ENCODE results near the gene TIAM2. TPM values are rescaled to one million over a fixed set of nuclear protein-coding genes. Genes with fewer than 3 reads are reported as not detected.

TIAM2 gene
- total RNA-seq, 1 experiment from 2014 or later, result 3.8 TPM

- no peaks in the 10 kb centered on the region for H3K4me1 ChIP-seq
- no peaks in the 10 kb centered on the region for H3K36me3 ChIP-seq (ENCODE audit: control insufficient read depth, insufficient read depth, low read length)
- Mint-ChIP-seq H3K4me1 (ENCODE audit: low read depth, unreplicated experiment) (no peaks in the 10 kb centered on the region), H3K27ac (ENCODE audit: unreplicated experiment) (no peak overlapping the region), H3K4me3 (ENCODE audit: unreplicated experiment) (no peak overlapping the region), H3K27me3 (ENCODE audit: insufficient read depth, unreplicated experiment) (no peaks in the 10 kb centered on the region), H3K9me3 (ENCODE audit: unreplicated experiment) (peaks cover 8% of the 10 kb centered on the region), H3K36me3 (ENCODE audit: insufficient read depth, unreplicated experiment) (no peaks in the 10 kb centered on the region)
- no peak for TF ChIP-seq CTCF (IDR thresholded peaks at IDR 0.05; ENCODE audit: insufficient read depth in 1 of 2, low read depth in 1 of 2, low read length in 1 of 2, severe bottlenecking in 1 of 2, unreplicated experiment in 1 of 2)
- no peak for DNase-seq
- CTCF ChIA-PET, result no interaction called here
- no peaks in the 10 kb centered on the region for H3K9me3 ChIP-seq
- POLR2A ChIA-PET, result no interaction called here
- no peak overlapping the region for H3K4me3 ChIP-seq (ENCODE audit: low read depth, low read length)
- H3K27me3 ChIP-seq (replicated peaks; ENCODE audit: control insufficient read depth, insufficient read depth, low read length), result no peaks in the 10 kb centered on the region
- no TSS peak for BruUV-seq (replicated peaks)
- intact Hi-C loops (cut with micrococcal nuclease; ENCODE audit: unreplicated experiment), result no loop called here
These were observed 43.4 kb downstream of the TIAM2 start for GRCh38 chr6:155038527-155038926.

- Histone ChIP-seq H3K27me3 (replicated peaks; ENCODE audit: control insufficient read depth, insufficient read depth, low read length) (no peaks in the 10 kb centered on the region), H3K4me1 (no peaks in the 10 kb centered on the region), H3K9me3 (no peaks in the 10 kb centered on the region), H3K36me3 (ENCODE audit: control insufficient read depth, insufficient read depth, low read length) (no peaks in the 10 kb centered on the region), H3K4me3 (ENCODE audit: low read depth, low read length) (no peak overlapping the region)
- no peak for DNase-seq
- no peak overlapping the region for H3K4me3 Mint-ChIP-seq (ENCODE audit: unreplicated experiment)
- H3K27me3 Mint-ChIP-seq (ENCODE audit: insufficient read depth, unreplicated experiment), result no peaks in the 10 kb centered on the region
- TF ChIP-seq CTCF (IDR thresholded peaks at IDR 0.05; ENCODE audit: insufficient read depth in 1 of 2, low read depth in 1 of 2, low read length in 1 of 2, severe bottlenecking in 1 of 2, unreplicated experiment in 1 of 2), result no peak
- no peaks in the 10 kb centered on the region for H3K4me1 Mint-ChIP-seq (ENCODE audit: low read depth, unreplicated experiment)
- ChIA-PET POLR2A (no interaction called here), CTCF (no interaction called here)
- H3K27ac Mint-ChIP-seq (ENCODE audit: unreplicated experiment), result no peak overlapping the region
- intact Hi-C loops (cut with micrococcal nuclease; ENCODE audit: unreplicated experiment), result no loop called here
- H3K36me3 Mint-ChIP-seq (ENCODE audit: insufficient read depth, unreplicated experiment), result no peaks in the 10 kb centered on the region
- no TSS peak for BruUV-seq (replicated peaks)
- no peaks in the 10 kb centered on the region for H3K9me3 Mint-ChIP-seq (ENCODE audit: unreplicated experiment)
These were observed 44.5 kb downstream of the TIAM2 start for GRCh38 chr6:155039618-155040017.

GRCh38 chr6:155040154-155040553 lies 45.0 kb downstream of the TIAM2 start:
- no TSS peak for BruUV-seq (replicated peaks)
- CTCF ChIA-PET, result no interaction called here
- intact Hi-C loops (cut with micrococcal nuclease; ENCODE audit: unreplicated experiment), result no loop called here

More at GRCh38 chr6:155040154-155040553, 45.0 kb downstream of the TIAM2 start:
- POLR2A ChIA-PET, result interaction anchor here (0.6 kb wide), 1 partner anchor 43 kb away, joined by 18 read pairs; no protein-coding TSS in a partner anchor
- H3K27ac Mint-ChIP-seq (ENCODE audit: unreplicated experiment), result no peak overlapping the region
- H3K4me1 Mint-ChIP-seq (ENCODE audit: low read depth, unreplicated experiment), result no peaks in the 10 kb centered on the region
- Histone ChIP-seq H3K9me3 (no peaks in the 10 kb centered on the region), H3K27me3 (replicated peaks; ENCODE audit: control insufficient read depth, insufficient read depth, low read length) (no peaks in the 10 kb centered on the region), H3K4me3 (ENCODE audit: low read depth, low read length) (no peak overlapping the region), H3K4me1 (no peaks in the 10 kb centered on the region), H3K36me3 (ENCODE audit: control insufficient read depth, insufficient read depth, low read length) (no peaks in the 10 kb centered on the region)
- H3K36me3 Mint-ChIP-seq (ENCODE audit: insufficient read depth, unreplicated experiment), result no peaks in the 10 kb centered on the region
- H3K4me3 Mint-ChIP-seq (ENCODE audit: unreplicated experiment), result no peak overlapping the region
- no peak for DNase-seq
- TF ChIP-seq CTCF (IDR thresholded peaks at IDR 0.05; ENCODE audit: insufficient read depth in 1 of 2, low read depth in 1 of 2, low read length in 1 of 2, severe bottlenecking in 1 of 2, unreplicated experiment in 1 of 2), result no peak
- H3K9me3 Mint-ChIP-seq (ENCODE audit: unreplicated experiment), result no peaks in the 10 kb centered on the region
- no peaks in the 10 kb centered on the region for H3K27me3 Mint-ChIP-seq (ENCODE audit: insufficient read depth, unreplicated experiment)

Measured in Caco-2 (cell line).